ENCODE results near the gene POLA2. TPM values are rescaled to one million over a fixed set of nuclear protein-coding genes. Genes with fewer than 3 reads are reported as not detected.

Gene POLA2
- polyA plus RNA-seq, 2 of the 4 experiments (the other 2 are of a cell fraction), result 34.5 to 52.3 TPM

DNA sequence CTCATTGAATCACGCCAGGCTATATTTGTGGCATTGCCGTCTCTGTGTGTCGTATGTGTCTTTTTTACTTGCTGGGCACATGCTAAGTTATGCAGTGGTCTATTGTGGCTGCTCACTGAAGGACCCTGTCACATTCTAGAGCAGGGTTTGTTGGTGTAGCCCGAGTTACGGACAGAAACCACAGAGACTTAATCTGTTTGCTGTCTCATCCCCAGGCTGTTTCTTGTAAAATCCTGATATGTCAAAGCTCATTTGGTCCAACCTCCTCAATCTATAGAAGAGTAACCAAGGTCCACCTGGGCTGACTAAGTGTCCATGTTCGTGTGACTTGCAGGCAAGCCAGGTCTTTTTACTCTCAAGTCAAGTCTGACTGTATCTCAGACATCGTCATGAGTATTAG is 76.9 kb downstream of the POLA2 start:
- 90% methylated on average over 7 of the region's 7 CpGs for WGBS (ENCODE audit: missing lambda C conversion rate)
- ChIA-PET POLR2A (no interaction called here), CTCF (interaction anchor here (1.1 to 78.3 kb wide), 5 partner anchors 9 to 135 kb away, joined by 3 to 3090 read pairs (median 9); partner anchors contain the start of genes CDC42EP2, POLA2 and TIGD3)
- peaks cover 9% of the 10 kb centered on the region for H3K4me1 ChIP-seq
- no peak for ATAC-seq
- no peaks in the 10 kb centered on the region for H3K9me3 ChIP-seq
- H3K4me2 ChIP-seq, result no peak overlapping the region
- no peak for FAIRE-seq
- no peak overlapping the region for H3K4me3 ChIP-seq
- no peak overlapping the region for H3K27ac ChIP-seq
- no peak for DNase-seq (ENCODE audit: low read depth in 1 of 2, low spot score in 1 of 2)
- TF ChIP-seq, protein P1, sequence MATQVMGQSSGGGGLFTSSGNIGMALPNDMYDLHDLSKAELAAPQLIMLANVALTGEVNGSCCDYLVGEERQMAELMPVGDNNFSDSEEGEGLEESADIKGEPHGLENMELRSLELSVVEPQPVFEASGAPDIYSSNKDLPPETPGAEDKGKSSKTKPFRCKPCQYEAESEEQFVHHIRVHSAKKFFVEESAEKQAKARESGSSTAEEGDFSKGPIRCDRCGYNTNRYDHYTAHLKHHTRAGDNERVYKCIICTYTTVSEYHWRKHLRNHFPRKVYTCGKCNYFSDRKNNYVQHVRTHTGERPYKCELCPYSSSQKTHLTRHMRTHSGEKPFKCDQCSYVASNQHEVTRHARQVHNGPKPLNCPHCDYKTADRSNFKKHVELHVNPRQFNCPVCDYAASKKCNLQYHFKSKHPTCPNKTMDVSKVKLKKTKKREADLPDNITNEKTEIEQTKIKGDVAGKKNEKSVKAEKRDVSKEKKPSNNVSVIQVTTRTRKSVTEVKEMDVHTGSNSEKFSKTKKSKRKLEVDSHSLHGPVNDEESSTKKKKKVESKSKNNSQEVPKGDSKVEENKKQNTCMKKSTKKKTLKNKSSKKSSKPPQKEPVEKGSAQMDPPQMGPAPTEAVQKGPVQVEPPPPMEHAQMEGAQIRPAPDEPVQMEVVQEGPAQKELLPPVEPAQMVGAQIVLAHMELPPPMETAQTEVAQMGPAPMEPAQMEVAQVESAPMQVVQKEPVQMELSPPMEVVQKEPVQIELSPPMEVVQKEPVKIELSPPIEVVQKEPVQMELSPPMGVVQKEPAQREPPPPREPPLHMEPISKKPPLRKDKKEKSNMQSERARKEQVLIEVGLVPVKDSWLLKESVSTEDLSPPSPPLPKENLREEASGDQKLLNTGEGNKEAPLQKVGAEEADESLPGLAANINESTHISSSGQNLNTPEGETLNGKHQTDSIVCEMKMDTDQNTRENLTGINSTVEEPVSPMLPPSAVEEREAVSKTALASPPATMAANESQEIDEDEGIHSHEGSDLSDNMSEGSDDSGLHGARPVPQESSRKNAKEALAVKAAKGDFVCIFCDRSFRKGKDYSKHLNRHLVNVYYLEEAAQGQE (IDR thresholded peaks at IDR 0.05), result no peak
- TF ChIP-seq, protein P2, sequence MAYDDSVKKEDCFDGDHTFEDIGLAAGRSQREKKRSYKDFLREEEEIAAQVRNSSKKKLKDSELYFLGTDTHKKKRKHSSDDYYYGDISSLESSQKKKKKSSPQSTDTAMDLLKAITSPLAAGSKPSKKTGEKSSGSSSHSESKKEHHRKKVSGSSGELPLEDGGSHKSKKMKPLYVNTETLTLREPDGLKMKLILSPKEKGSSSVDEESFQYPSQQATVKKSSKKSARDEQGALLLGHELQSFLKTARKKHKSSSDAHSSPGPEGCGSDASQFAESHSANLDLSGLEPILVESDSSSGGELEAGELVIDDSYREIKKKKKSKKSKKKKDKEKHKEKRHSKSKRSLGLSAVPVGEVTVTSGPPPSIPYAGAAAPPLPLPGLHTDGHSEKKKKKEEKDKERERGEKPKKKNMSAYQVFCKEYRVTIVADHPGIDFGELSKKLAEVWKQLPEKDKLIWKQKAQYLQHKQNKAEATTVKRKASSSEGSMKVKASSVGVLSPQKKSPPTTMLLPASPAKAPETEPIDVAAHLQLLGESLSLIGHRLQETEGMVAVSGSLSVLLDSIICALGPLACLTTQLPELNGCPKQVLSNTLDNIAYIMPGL (CRISPR knock-in tag; IDR thresholded peaks at IDR 0.05; ENCODE audit: borderline replicate concordance), result no peak
- TF ChIP-seq MYC (IDR thresholded peaks at IDR 0.05; ENCODE audit: borderline replicate concordance, low read length) (no peak), FOXS1 (CRISPR knock-in tag; IDR thresholded peaks at IDR 0.05) (no peak), JUN (IDR thresholded peaks at IDR 0.05) (no peak), EHF (CRISPR knock-in tag; IDR thresholded peaks at IDR 0.05) (no peak), CBX8 (IDR thresholded peaks at IDR 0.05) (no peak), ESRRA (IDR thresholded peaks at IDR 0.05; ENCODE audit: borderline replicate concordance, low read length) (no peak), CEBPB (IDR thresholded peaks at IDR 0.05) (no peak), RAD21 (conservative IDR thresholded peaks at IDR 0.05 in 1 of 2, IDR thresholded peaks at IDR 0.05 in 1 of 2) (no peak), POLR2A (IDR thresholded peaks at IDR 0.05; ENCODE audit: low read length) (no peak)
- TF ChIP-seq, protein P3, sequence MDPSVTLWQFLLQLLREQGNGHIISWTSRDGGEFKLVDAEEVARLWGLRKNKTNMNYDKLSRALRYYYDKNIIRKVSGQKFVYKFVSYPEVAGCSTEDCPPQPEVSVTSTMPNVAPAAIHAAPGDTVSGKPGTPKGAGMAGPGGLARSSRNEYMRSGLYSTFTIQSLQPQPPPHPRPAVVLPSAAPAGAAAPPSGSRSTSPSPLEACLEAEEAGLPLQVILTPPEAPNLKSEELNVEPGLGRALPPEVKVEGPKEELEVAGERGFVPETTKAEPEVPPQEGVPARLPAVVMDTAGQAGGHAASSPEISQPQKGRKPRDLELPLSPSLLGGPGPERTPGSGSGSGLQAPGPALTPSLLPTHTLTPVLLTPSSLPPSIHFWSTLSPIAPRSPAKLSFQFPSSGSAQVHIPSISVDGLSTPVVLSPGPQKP (IDR thresholded peaks at IDR 0.05; ENCODE audit: low read depth, low read length), result no peak
- TF ChIP-seq, protein P4, sequence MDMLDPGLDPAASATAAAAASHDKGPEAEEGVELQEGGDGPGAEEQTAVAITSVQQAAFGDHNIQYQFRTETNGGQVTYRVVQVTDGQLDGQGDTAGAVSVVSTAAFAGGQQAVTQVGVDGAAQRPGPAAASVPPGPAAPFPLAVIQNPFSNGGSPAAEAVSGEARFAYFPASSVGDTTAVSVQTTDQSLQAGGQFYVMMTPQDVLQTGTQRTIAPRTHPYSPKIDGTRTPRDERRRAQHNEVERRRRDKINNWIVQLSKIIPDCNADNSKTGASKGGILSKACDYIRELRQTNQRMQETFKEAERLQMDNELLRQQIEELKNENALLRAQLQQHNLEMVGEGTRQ (IDR thresholded peaks at IDR 0.05), result no peak

DNA sequence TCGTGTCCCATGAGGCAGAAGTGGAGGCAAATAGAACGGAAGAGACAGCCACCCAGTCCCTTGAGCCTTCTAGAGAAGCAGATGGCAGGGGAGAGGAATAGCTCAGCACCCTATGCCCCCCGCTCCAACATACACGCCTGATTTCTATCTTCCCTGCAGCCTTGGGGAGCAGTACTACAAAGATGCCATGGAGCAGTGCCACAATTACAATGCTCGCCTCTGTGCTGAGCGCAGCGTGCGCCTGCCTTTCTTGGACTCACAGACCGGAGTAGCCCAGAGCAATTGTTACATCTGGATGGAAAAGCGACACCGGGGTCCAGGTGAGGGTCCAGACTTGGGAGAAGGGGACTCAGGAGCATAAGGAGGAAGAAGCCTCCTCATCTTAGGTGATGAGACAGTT is 78.5 kb downstream of the POLA2 start:
- Histone ChIP-seq H3K27ac (no peak overlapping the region), H3K9me3 (no peaks in the 10 kb centered on the region), H3K4me1 (peaks cover 3% of the 10 kb centered on the region; the same call in 2 of the 3 replicates), H3K4me3 (no peak overlapping the region), H3K4me2 (no peak overlapping the region)
- TF ChIP-seq, protein P5, sequence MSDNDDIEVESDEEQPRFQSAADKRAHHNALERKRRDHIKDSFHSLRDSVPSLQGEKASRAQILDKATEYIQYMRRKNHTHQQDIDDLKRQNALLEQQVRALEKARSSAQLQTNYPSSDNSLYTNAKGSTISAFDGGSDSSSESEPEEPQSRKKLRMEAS (IDR thresholded peaks at IDR 0.05), result no peak
- TF ChIP-seq ZNF302 (CRISPR knock-in tag; IDR thresholded peaks at IDR 0.05) (no peak), CBX8 (IDR thresholded peaks at IDR 0.05) (no peak), JUN (IDR thresholded peaks at IDR 0.05) (no peak)
- ChIA-PET POLR2A (no interaction called here), CTCF (interaction anchor here (1.1 to 78.3 kb wide), 3 partner anchors 11 to 180 kb away, joined by 3 to 3090 read pairs (median 58); partner anchors contain the start of genes CDC42EP2, POLA2 and TIGD3)
- WGBS (ENCODE audit: missing lambda C conversion rate), result 91% methylated on average over 11 of the region's 11 CpGs
- no peak for ATAC-seq
- DNase-seq (ENCODE audit: low read depth in 1 of 2, low spot score in 1 of 2), result no peak
- no peak for FAIRE-seq

Measured in A549 (cell line).